ENCODE measurements around the gene C1QTNF8.

The C1QTNF8 gene

DNA sequence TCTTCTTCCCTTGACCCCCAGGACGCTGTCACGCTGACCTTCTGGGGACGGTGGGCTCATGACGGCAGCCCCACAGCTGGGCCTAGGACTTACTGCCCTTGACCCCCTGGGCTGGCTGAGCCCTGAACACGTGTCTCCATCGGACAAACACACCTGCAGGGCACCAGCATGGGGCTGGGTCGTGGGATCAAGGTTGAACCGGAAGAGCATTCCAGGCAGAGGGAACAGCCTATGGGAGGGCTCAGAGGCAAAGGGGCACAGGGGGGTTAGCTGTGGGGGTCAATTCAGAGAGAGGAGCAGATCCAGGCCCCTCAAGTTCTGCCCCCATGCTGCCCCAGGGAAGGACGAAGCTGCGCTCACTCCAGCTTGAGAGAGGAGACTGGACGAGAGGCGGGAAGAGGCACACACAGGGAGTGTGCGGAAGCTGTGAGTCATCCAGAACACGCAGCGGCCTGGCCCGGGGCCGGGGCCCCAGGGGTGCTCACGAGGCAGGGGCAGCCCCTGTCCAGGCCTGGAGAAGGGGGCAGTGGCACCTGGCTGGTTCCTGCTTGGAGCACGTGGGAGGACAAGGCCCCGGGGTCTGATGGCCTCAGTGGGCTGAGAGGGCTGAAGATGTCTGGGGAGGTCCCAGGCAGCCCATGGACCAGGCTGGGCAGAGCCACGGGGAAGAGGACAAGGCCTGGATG lies 13.6 kb downstream of the C1QTNF8 start:
- H3K9me3 Mint-ChIP-seq = peaks cover 21% of the 10 kb centered on the region
- no peaks in the 10 kb centered on the region for H3K4me1 Mint-ChIP-seq
- no peak for ATAC-seq
- H3K27ac Mint-ChIP-seq = no peak overlapping the region
- peaks cover 51% of the 10 kb centered on the region for H3K27me3 Mint-ChIP-seq
- peaks cover 18% of the 10 kb centered on the region for H3K36me3 Mint-ChIP-seq
- H3K4me3 Mint-ChIP-seq = no peak overlapping the region

DNA sequence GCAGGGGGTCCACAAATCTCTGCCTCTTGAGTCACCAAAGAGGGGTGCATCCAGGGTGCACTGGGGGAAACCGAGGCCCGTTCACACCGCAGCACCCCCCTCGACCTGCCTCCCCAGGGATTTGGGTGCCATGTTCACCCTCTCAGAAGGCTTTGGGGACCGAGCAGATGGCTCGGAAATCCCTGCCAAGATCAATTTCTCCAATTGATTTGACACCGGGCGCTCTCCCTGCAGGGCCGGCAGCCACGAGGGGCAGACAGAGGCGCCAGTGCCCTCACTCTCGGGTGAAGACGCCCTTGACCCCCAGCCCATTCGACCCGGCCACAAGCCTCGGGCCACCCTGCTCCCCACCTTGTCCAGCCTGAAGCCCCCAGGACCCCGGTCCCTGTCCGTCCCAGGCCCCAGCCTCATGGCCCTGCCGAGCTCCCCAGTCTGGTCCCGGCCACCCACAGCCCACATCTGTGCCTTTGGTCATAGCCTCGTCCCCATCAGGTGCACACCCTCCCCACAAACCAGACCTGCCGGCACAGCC lies 14.2 kb downstream of the C1QTNF8 start:
- no peak for ATAC-seq
- Mint-ChIP-seq H3K27ac (no peak overlapping the region), H3K4me1 (no peaks in the 10 kb centered on the region), H3K36me3 (peaks cover 18% of the 10 kb centered on the region), H3K27me3 (peaks cover 51% of the 10 kb centered on the region), H3K9me3 (peaks cover 21% of the 10 kb centered on the region), H3K4me3 (no peak overlapping the region)

DNA sequence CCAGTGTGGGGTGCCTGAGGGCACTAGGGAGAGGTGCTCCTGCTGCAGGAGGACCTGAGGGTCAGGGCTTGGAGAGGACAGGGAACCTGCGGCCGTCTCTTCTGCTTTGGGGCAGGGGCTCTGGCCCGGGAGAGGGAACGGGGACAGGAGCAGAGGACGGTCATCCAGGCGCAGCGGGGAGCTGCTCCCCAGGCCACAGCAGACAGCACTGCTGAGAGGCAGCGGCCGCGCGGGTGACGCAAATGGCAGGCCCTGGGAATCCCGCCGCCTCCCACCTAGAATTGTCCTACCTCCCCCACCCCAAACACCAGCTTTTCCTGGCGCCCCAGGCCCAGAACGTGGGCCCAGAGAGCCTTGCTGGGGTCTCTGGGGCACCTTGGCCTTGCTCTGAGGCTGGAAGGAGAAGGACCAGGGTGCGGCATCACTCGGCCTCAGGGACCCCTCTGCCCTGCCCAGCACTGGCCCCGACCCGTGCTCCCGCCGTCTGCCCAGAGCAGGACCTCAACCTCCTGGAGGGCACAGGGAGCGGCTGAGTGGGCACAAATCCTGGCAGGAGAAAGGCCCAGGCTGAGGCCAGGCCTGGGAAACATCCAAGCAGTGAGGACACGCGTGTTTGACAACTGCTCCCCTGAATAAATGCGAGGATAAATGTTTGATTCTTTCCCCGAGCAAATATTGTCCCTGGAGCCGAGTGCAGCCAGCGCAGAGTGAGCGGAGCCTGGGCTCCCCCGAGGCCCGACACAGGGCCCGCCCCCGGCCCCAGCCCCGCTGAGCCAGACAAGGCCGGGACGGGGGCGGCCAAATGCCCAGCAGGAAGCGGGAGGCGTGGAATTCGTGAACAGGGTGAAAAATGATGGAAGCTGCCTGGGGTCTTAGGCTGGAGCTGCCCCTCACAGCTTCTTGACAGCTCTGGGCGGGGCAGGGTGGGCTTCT lies 15.0 kb downstream of the C1QTNF8 start:
- peaks cover 21% of the 10 kb centered on the region for H3K9me3 Mint-ChIP-seq
- peaks cover 58% of the 10 kb centered on the region for H3K27me3 Mint-ChIP-seq
- H3K4me3 Mint-ChIP-seq = no peak overlapping the region
- no peak for ATAC-seq
- no peak overlapping the region for H3K27ac Mint-ChIP-seq
- peaks cover 23% of the 10 kb centered on the region for H3K36me3 Mint-ChIP-seq
- H3K4me1 Mint-ChIP-seq = no peaks in the 10 kb centered on the region

DNA sequence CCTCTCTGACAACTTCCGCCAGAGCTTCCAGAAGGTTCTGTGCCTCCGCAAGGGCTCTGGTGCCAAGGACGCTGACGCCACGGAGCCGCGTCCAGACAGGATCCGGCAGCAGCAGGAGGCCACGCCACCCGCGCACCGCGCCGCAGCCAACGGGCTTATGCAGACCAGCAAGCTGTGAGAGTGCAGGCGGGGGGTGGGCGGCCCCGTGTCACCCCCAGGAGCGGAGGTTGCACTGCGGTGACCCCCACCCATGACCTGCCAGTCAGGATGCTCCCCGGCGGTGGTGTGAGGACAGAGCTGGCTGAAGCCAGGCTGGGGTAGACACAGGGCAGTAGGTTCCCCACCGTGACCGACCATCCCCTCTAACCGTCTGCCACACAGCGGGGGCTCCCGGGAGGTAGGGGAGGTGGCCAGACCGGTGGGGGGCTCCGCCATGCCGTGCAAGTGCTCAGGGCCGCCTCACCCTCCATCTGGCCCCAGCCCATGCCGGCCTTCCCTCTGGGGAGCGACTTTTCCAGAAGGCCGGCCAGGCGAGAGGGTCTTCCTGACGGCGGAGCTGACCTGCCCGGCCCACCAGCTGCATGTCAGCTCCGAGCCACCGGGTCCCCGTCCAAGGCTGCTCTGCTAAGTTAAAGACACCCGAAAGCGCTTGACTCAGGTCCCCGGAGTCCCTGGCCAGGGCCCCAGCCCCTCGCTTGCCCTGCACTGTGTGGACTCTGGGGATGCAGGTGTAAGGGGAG lies 16.1 kb downstream of the C1QTNF8 start:
- no peak overlapping the region for H3K27ac Mint-ChIP-seq
- ATAC-seq = no peak
- peaks cover 11% of the 10 kb centered on the region for H3K9me3 Mint-ChIP-seq
- peaks cover 50% of the 10 kb centered on the region for H3K27me3 Mint-ChIP-seq
- H3K4me3 Mint-ChIP-seq = no peak overlapping the region
- H3K4me1 Mint-ChIP-seq = no peaks in the 10 kb centered on the region
- H3K36me3 Mint-ChIP-seq = peaks cover 13% of the 10 kb centered on the region

DNA sequence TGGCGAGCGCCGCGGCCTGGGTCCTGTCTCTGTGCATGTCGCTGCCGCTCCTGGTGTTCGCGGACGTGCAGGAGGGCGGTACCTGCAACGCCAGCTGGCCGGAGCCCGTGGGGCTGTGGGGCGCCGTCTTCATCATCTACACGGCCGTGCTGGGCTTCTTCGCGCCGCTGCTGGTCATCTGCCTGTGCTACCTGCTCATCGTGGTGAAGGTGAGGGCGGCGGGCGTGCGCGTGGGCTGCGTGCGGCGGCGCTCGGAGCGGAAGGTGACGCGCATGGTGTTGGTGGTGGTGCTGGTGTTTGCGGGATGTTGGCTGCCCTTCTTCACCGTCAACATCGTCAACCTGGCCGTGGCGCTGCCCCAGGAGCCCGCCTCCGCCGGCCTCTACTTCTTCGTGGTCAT lies 16.7 kb downstream of the C1QTNF8 start:
- no peaks in the 10 kb centered on the region for H3K4me1 Mint-ChIP-seq
- no peak overlapping the region for H3K27ac Mint-ChIP-seq
- H3K27me3 Mint-ChIP-seq = peaks cover 49% of the 10 kb centered on the region
- peaks cover 10% of the 10 kb centered on the region for H3K36me3 Mint-ChIP-seq
- no peak for ATAC-seq
- no peak overlapping the region for H3K4me3 Mint-ChIP-seq
- peaks cover 6% of the 10 kb centered on the region for H3K9me3 Mint-ChIP-seq

DNA sequence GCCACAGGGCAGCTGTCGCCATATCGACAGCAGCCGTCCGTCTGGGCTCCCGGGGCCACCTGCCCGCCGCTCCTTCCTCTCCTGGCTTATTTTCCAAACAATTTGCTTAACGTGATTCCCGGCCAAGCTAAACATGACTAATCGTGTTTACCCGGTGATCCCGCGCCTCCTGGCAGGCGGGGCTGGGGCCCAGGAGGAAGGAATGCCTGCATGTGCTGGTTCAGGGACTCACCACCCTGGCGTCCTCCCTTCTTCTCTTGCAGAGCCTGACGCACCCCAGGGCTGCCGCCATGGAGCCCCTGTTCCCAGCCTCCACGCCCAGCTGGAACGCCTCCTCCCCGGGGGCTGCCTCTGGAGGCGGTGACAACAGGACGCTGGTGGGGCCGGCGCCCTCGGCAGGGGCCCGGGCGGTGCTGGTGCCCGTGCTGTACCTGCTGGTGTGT lies 17.4 kb downstream of the C1QTNF8 start:
- no peaks in the 10 kb centered on the region for H3K4me1 Mint-ChIP-seq
- H3K27me3 Mint-ChIP-seq = peaks cover 42% of the 10 kb centered on the region
- H3K9me3 Mint-ChIP-seq = no peaks in the 10 kb centered on the region
- H3K36me3 Mint-ChIP-seq = peaks cover 5% of the 10 kb centered on the region
- ATAC-seq = no peak
- H3K4me3 Mint-ChIP-seq = no peak overlapping the region
- H3K27ac Mint-ChIP-seq = no peak overlapping the region

DNA sequence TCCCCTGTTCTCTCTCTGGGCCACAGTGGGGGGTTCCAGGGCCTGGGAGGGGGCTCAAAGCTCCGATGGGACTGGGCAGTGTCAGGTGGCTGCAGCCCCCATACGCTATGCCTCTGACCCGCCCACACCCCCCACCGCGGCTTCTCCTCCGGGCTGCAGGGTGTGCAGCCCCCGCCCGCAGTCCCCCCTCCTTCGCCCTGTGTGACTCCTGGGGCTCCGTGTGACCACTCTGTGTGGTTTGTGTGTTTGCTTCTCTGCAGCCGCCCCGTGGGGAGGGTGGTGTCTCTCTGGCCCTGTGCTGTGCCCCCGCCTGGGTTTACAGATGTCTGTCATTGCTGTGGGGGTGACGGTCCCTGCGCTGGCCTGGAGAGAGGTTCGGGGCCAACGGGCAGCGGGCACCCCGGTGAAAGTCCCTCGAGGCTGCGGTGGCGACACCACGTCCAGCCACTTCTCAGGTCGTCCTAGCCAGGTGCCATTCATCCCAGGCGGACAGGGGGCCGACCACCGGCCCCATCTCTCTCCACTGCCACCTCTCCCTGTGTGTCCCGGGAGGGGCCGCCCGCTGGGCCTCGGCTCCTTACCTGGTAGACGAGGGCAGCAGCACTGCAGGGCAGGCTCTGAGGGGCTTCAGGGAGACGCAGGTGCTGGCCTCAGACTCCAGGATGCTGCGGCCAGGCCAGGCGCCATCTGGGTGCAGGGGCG lies 18.0 kb downstream of the C1QTNF8 start:
- peaks cover 40% of the 10 kb centered on the region for H3K27me3 Mint-ChIP-seq
- no peak overlapping the region for H3K27ac Mint-ChIP-seq
- H3K36me3 Mint-ChIP-seq = peaks cover 5% of the 10 kb centered on the region
- H3K4me1 Mint-ChIP-seq = no peaks in the 10 kb centered on the region
- ATAC-seq = no peak
- no peaks in the 10 kb centered on the region for H3K9me3 Mint-ChIP-seq
- no peak overlapping the region for H3K4me3 Mint-ChIP-seq

DNA sequence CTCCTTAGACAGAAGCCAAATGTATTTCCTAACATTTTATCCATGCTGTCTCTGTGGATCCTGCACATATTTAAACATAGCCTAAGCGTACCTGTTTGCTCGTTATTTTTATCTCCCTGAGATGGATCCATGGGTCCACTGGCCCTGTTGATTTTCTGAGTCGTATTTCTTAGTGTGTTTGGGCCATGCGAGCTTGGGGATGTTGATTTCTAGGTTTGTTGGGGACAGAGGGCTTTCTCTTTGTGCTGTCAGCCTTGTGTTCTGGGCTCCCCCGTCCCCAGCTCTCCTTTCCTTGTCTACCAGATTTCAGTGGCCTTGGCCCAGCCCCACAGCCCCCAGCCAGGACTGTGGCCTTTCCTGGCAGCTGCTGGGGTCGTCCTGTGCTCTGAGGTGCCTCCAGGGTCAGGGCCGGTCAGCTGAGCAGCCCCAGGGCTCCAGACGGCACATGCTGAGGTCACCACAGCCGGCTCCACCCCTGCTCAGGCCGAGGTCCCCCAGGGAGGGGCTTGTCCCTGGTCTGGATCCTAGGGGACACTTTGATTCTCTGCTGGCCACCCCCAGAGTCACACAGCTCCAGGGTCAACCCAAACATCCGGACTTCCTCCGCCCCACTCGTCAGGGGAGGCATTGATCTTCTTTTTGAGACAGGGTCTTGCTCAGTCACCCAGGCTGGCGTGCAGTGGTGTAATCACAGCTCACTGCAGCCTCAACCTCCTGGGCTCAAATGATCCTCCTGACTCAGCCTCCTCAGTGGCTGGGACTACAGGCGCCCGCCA lies 19.1 kb downstream of the C1QTNF8 start:
- Mint-ChIP-seq H3K27ac (no peak overlapping the region), H3K36me3 (peaks cover 5% of the 10 kb centered on the region), H3K27me3 (peaks cover 37% of the 10 kb centered on the region), H3K4me1 (no peaks in the 10 kb centered on the region), H3K4me3 (no peak overlapping the region), H3K9me3 (no peaks in the 10 kb centered on the region)
- no peak for ATAC-seq

DNA sequence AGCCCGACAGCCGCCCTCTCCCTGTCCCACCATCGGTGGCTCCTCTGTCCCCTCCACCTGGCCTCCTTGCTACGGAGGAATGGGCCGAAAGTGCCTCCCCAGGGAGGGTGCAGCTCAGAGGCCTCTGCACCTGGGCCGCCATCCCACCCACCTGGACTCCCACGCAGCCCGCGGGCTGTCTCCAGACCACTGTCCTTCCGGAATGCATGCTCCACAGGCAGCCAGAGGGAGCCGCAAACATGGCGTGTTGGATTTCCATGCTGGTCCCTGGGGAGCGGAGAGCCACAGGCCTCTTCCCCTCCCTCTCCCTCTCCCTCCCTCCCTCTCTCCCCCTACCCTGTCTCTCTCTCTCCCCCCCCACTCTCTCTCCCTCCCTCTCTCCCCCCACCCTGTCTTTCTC lies 20.5 kb downstream of the C1QTNF8 start:
- Mint-ChIP-seq H3K9me3 (no peaks in the 10 kb centered on the region), H3K36me3 (peaks cover 5% of the 10 kb centered on the region), H3K4me3 (no peak overlapping the region), H3K27ac (no peak overlapping the region), H3K4me1 (no peaks in the 10 kb centered on the region), H3K27me3 (peaks cover 47% of the 10 kb centered on the region)
- no peak for ATAC-seq

DNA sequence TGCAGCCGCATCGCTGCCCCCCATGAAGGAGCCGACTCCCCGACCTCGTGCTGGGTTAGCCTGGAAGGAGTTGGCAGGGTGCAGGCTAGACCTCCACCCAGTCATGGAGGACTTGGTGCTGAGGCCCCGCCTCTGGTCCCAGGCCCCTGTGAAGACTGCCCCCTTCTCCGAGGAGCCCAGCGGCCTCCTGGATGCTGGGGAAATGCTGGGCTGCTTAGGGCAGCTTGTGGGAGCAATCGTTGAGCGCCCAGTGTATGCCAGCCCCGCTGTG lies 21.7 kb downstream of the C1QTNF8 start:
- no peak for ATAC-seq
- Mint-ChIP-seq H3K27me3 (peaks cover 58% of the 10 kb centered on the region), H3K36me3 (peaks cover 5% of the 10 kb centered on the region), H3K4me1 (peaks cover 4% of the 10 kb centered on the region), H3K4me3 (no peak overlapping the region), H3K27ac (no peak overlapping the region), H3K9me3 (no peaks in the 10 kb centered on the region)

DNA sequence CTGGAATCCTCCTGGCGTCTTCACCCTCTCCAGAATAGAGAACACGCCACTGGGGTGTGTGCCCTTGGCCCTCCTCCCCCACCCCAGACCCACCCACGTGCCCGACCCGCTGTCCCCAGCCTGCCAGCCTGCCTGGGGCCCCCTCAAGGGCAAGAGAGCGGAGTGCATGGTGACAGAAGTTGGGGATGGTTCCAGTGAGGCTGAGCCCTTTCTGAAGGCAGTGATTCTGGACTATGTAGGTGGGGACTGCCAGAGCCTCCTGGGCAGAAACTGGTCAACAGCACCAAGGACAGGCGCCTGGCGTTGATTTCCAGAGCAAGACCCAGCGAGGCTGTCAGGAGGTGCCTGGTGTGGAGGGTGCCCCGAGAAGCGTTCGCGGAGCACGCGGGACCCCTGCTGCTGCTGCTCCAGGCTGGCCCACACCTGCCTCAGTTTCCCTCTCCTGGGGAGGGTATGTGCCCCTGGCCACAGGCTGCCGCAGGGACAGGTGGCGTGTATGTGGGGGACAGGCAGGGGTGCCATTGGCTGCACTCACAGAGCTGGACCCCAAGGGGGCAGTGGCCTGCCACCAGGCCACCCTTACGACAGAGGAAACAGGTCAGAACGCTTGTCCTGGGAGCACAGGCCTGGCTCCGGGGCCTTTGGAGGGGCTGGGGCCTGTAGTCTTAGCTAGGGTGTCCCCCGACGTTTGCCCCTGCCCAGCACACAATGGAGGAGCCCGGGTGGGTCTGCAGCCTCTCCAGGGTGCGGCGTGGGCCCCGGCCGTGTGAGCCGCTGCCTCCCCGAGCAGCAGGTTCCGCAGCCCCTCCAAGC lies 22.3 kb downstream of the C1QTNF8 start:
- no peak for ATAC-seq
- no peaks in the 10 kb centered on the region for H3K9me3 Mint-ChIP-seq
- H3K36me3 Mint-ChIP-seq = peaks cover 5% of the 10 kb centered on the region
- no peak overlapping the region for H3K4me3 Mint-ChIP-seq
- H3K27me3 Mint-ChIP-seq = peaks cover 63% of the 10 kb centered on the region
- H3K4me1 Mint-ChIP-seq = peaks cover 4% of the 10 kb centered on the region
- no peak overlapping the region for H3K27ac Mint-ChIP-seq

DNA sequence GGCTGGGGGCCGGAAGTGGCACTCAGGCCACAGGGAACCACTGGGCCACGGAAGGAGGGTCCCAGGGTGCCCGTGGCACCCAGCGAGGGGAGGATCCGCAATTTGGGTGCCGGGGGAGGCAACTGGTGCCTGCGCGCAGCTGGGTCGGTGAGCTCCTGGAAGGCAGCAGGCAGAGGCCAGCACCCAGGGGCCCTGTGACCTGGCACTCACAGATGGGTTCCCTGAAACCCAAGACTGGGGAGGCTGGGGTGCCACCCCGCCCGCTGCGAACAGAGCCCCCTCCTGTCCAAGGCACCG lies 22.8 kb downstream of the C1QTNF8 start:
- H3K4me3 Mint-ChIP-seq = no peak overlapping the region
- peaks cover 4% of the 10 kb centered on the region for H3K4me1 Mint-ChIP-seq
- no peak overlapping the region for H3K27ac Mint-ChIP-seq
- H3K9me3 Mint-ChIP-seq = no peaks in the 10 kb centered on the region
- H3K27me3 Mint-ChIP-seq = peaks cover 65% of the 10 kb centered on the region
- ATAC-seq = no peak
- H3K36me3 Mint-ChIP-seq = peaks cover 5% of the 10 kb centered on the region

DNA sequence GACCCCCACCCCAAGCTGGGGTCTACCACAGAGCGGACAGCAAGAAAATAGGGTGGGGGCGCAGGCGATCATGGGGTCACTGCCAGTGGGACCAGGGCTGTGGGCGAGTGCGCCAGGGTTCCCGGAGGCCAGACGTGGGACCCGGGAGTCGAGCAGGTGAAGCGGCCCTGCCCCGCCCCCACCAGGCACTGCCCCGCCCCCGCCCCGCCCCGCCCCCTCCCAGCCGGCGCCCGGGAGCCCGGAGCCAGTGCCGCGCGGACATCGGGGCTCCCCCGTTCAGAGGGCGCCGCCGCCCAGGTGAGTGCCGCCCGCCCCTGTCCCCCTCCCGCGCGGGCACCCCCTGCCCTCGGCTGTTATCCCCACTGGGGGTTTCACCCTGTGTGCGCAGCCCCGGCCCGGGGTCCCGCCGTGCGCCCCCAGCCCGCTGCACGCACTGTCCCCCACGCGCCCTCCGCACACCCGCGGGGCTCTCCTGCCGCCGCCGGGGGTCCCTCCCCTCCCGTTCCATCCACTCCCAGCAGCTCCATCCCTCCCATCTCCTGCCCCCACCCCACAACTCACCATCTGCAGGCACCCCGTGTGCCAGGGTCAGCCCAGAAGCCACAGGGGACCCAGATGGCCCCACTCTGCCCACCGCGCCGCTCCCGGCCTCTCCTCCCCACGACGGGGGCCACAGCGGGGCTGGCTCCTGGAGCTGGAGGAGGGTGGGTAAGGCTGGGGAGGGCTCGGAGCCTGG lies 23.4 kb downstream of the C1QTNF8 start, which contains the start of gene SSTR5:
TSS of gene SSTR5 (plus strand) at position 222 of the 736 bp plus-strand sequence. CDS start 6,122 bp downstream, outside the sequence.
- peaks cover 65% of the 10 kb centered on the region for H3K27me3 Mint-ChIP-seq
- no peak within 1 kb of the TSS for H3K4me3 Mint-ChIP-seq

More for the DNA sequence above, 23.4 kb downstream of the C1QTNF8 start, which contains the start of gene SSTR5:
- Mint-ChIP-seq H3K27ac (no peak within 1 kb of the TSS), H3K4me1 (peaks cover 4% of the 10 kb centered on the region), H3K36me3 (peaks cover 5% of the 10 kb centered on the region), H3K9me3 (no peaks in the 10 kb centered on the region)
- peak; percentile 24 for ATAC-seq
